Pulmonary artery endothelial cell (primary cell): ENCODE results near the gene FARP2. TPM values are rescaled to one million over a fixed set of nuclear protein-coding genes. Genes with fewer than 3 reads are reported as not detected.
"Not testable (repeated sequence)": the region's sequence is repeated elsewhere in the genome, so short reads cannot be mapped to it uniquely, and the experiment has no call there.

Experiments
- DNase-seq: peaks from one replicate; pipeline ENCODE4 v3.0.0-alpha.2; 2011; ENCODE audit warnings: low read depth, low spot score
- total RNA-seq: library from RNA; depleted of rRNA; stranded (reverse); fragments of >200 nt; gene quantifications from 2 replicates; pipeline ENCODE4 v1.2.3, GENCODE V29; 2014

The FARP2 gene
- total RNA-seq, 1 donor from 2014 or later, result 37.2 TPM

GRCh38 chr2:241525818-241526780 lies 170.0 kb downstream of the FARP2 start:
- not testable (repeated sequence) for DNase-seq

GRCh38 chr2:241530571-241530970 lies 174.5 kb downstream of the FARP2 start:
- DNase-seq, result no peak

GRCh38 chr2:241531161-241531722 lies 175.2 kb downstream of the FARP2 start:
- DNase-seq, result no peak

GRCh38 chr2:241532168-241532567 lies 176.1 kb downstream of the FARP2 start:
- no peak for DNase-seq

- no peak for DNase-seq
These were observed 176.9 kb downstream of the FARP2 start for GRCh38 chr2:241532733-241533601.

- no peak for DNase-seq
These were observed 178.2 kb downstream of the FARP2 start for GRCh38 chr2:241534293-241534692.

- DNase-seq, result no peak
These were observed 178.8 kb downstream of the FARP2 start for GRCh38 chr2:241534701-241535375.

- no peak for DNase-seq
These were observed 180.0 kb downstream of the FARP2 start for GRCh38 chr2:241535871-241536655.

- DNase-seq, result no peak
These were observed 182.9 kb downstream of the FARP2 start for GRCh38 chr2:241538838-241539615.

- no peak for DNase-seq
These were observed 183.7 kb downstream of the FARP2 start for GRCh38 chr2:241539616-241540374.

- DNase-seq, result no peak
These were observed 184.3 kb downstream of the FARP2 start for GRCh38 chr2:241540401-241540770.

GRCh38 chr2:241540771-241541561 lies 184.9 kb downstream of the FARP2 start:
- no peak for DNase-seq

GRCh38 chr2:241541564-241542277 lies 185.6 kb downstream of the FARP2 start:
- no peak for DNase-seq

- no peak for DNase-seq
These were observed 186.2 kb downstream of the FARP2 start for GRCh38 chr2:241542278-241542605.
